ENCODE results near the gene GALNT17.

Gene GALNT17
- total RNA-seq, result 0 to 0.13 reads per million in 2 donors

GRCh38 chr7:71132127-71132376 lies at the start of gene GALNT17:
GALNT17 (plus strand) TSS chr7:71132144.
- no peak for DNase-seq

- DNase-seq, result no peak
Observed at GRCh38 chr7:71095266-71095860, 36.6 kb upstream of the GALNT17 start.

- no peak for DNase-seq
Observed at GRCh38 chr7:71096351-71096750, 35.6 kb upstream of the GALNT17 start.

- DNase-seq, result no peak
Observed at GRCh38 chr7:71106226-71106625, 25.7 kb upstream of the GALNT17 start.

- no peak for DNase-seq
Observed at GRCh38 chr7:71112436-71112835, 19.5 kb upstream of the GALNT17 start.

GRCh38 chr7:71120096-71120495 lies 11.8 kb upstream of the GALNT17 start:
- no peak for DNase-seq

- DNase-seq, result no peak
Observed at GRCh38 chr7:71129126-71129525, 2.8 kb upstream of the GALNT17 start.

GRCh38 chr7:71130031-71130679 lies 1.8 kb upstream of the GALNT17 start:
- no peak for DNase-seq

GRCh38 chr7:71131256-71132126 lies 453 bp upstream of the GALNT17 start:
- DNase-seq, result no peak

- DNase-seq, result no peak
Observed at GRCh38 chr7:71132377-71133231, 660 bp downstream of the GALNT17 start.

GRCh38 chr7:71133232-71133622 lies 1.3 kb downstream of the GALNT17 start:
- DNase-seq, result no peak

GRCh38 chr7:71133856-71134255 lies 1.9 kb downstream of the GALNT17 start:
- no peak for DNase-seq

- DNase-seq, result no peak
Observed at GRCh38 chr7:71135116-71135515, 3.2 kb downstream of the GALNT17 start.

GRCh38 chr7:71135663-71136062 lies 3.7 kb downstream of the GALNT17 start:
- DNase-seq, result no peak

GRCh38 chr7:71137479-71137878 lies 5.5 kb downstream of the GALNT17 start:
- no peak for DNase-seq

- DNase-seq, result no peak
Observed at GRCh38 chr7:71140264-71140663, 8.3 kb downstream of the GALNT17 start.

GRCh38 chr7:71144963-71145362 lies 13.0 kb downstream of the GALNT17 start:
- no peak for DNase-seq

GRCh38 chr7:71145906-71146901 lies 14.3 kb downstream of the GALNT17 start:
- DNase-seq, result no peak

- DNase-seq, result no peak
Observed at GRCh38 chr7:71148098-71148497, 16.2 kb downstream of the GALNT17 start.

GRCh38 chr7:71155236-71155635 lies 23.3 kb downstream of the GALNT17 start:
- DNase-seq, result no peak

- no peak for DNase-seq
Observed at GRCh38 chr7:71157757-71158156, 25.8 kb downstream of the GALNT17 start.

- DNase-seq, result no peak
Observed at GRCh38 chr7:71165708-71166107, 33.8 kb downstream of the GALNT17 start.

All from activated gamma-delta T cell (primary cell).